Activated T-helper 1 cell treated with anti-CD3 and anti-CD28 coated beads, Interleukin-12 subunit alpha, Interleukin-12 subunit beta, Interleukin-2, Interleukin-4 antibody, amounts not matched to agents 30 ng/mL and 10 ng/mL and 1 ng/mL, durations not matched to agents 14 hours and 24 hours and 36 hours (primary cell): ENCODE data around the gene TNFAIP8L3. TPM values are rescaled to one million over a fixed set of nuclear protein-coding genes. Genes with fewer than 3 reads are reported as not detected.

ENCODE experiments used
- DNase-seq: peaks from one replicate; pipeline ENCODE4 v3.0.0; 2021; ENCODE audit warnings: low spot score
- H3K27ac Mint-ChIP-seq: one replicate; pipeline ENCODE4 v1.8.0; 2021; ENCODE audit warnings: mild to moderate bottlenecking, mixed read lengths
- H3K27me3 Mint-ChIP-seq: one replicate; pipeline ENCODE4 v1.8.0; 2022; ENCODE audit warnings: mild to moderate bottlenecking, moderate library complexity, mixed read lengths; ENCODE audit not compliant: insufficient read depth
- H3K36me3 Mint-ChIP-seq: one replicate; pipeline ENCODE4 v1.8.0; 2021; ENCODE audit warnings: low read depth, mixed read lengths
- H3K4me1 Mint-ChIP-seq: one replicate; pipeline ENCODE4 v1.8.0; 2021; ENCODE audit warnings: low read depth, mixed read lengths
- H3K4me3 Mint-ChIP-seq: one replicate; pipeline ENCODE4 v1.8.0; 2021; ENCODE audit warnings: mild to moderate bottlenecking, moderate library complexity, mixed read lengths
- H3K9me3 Mint-ChIP-seq: one replicate; pipeline ENCODE4 v1.8.0; 2021; ENCODE audit warnings: mixed read lengths
- intact Hi-C: fragments of 100-400 bp; cut with micrococcal nuclease; formaldehyde crosslinking; loops from one replicate; pipeline ENCODE4 v1.15.1; 2024
- total RNA-seq: library from RNA; stranded (reverse); gene quantifications from 2 replicates; pipeline ENCODE4 v1.2.3, GENCODE V29; 2022

The TNFAIP8L3 gene
- total RNA-seq, 1 donor from 2014 or later: 0.49 TPM

- intact Hi-C loops: no loop called here
- H3K36me3 Mint-ChIP-seq: no peaks in the 10 kb centered on the region
- no peaks in the 10 kb centered on the region for H3K9me3 Mint-ChIP-seq
- H3K27me3 Mint-ChIP-seq: no peaks in the 10 kb centered on the region
- H3K4me1 Mint-ChIP-seq: no peaks in the 10 kb centered on the region
- H3K4me3 Mint-ChIP-seq: no peak overlapping the region
- H3K27ac Mint-ChIP-seq: no peak overlapping the region
- no peak for DNase-seq
Measured at GRCh38 chr15:51030649-51031316, 63.9 kb downstream of the TNFAIP8L3 start.

GRCh38 chr15:51025454-51025846, 69.3 kb downstream of the TNFAIP8L3 start:
- H3K27me3 Mint-ChIP-seq: no peaks in the 10 kb centered on the region
- no peak overlapping the region for H3K27ac Mint-ChIP-seq
- intact Hi-C loops: no loop called here
- no peak for DNase-seq
- no peaks in the 10 kb centered on the region for H3K4me1 Mint-ChIP-seq
- no peaks in the 10 kb centered on the region for H3K9me3 Mint-ChIP-seq
- no peaks in the 10 kb centered on the region for H3K36me3 Mint-ChIP-seq
- no peak overlapping the region for H3K4me3 Mint-ChIP-seq

GRCh38 chr15:51024735-51025453, 69.8 kb downstream of the TNFAIP8L3 start:
- Mint-ChIP-seq H3K27me3 (no peaks in the 10 kb centered on the region), H3K4me3 (no peak overlapping the region), H3K36me3 (no peaks in the 10 kb centered on the region), H3K27ac (no peak overlapping the region), H3K4me1 (no peaks in the 10 kb centered on the region), H3K9me3 (no peaks in the 10 kb centered on the region)
- no peak for DNase-seq
- intact Hi-C loops: no loop called here

- H3K27me3 Mint-ChIP-seq: peaks cover 1% of the 10 kb centered on the region
- intact Hi-C loops: no loop called here
Measured at GRCh38 chr15:51023499-51023898, 71.2 kb downstream of the TNFAIP8L3 start.

GRCh38 chr15:51022206-51022605, 72.5 kb downstream of the TNFAIP8L3 start:
- Mint-ChIP-seq H3K9me3 (no peaks in the 10 kb centered on the region), H3K4me3 (no peak overlapping the region), H3K27me3 (peaks cover 3% of the 10 kb centered on the region), H3K36me3 (no peaks in the 10 kb centered on the region), H3K27ac (no peak overlapping the region), H3K4me1 (no peaks in the 10 kb centered on the region)
- intact Hi-C loops: no loop called here
- no peak for DNase-seq

More at GRCh38 chr15:51023499-51023898, 71.2 kb downstream of the TNFAIP8L3 start:
- Mint-ChIP-seq H3K4me3 (no peak overlapping the region), H3K4me1 (no peaks in the 10 kb centered on the region), H3K27ac (no peak overlapping the region), H3K36me3 (no peaks in the 10 kb centered on the region), H3K9me3 (no peaks in the 10 kb centered on the region)
- no peak for DNase-seq

- no peak for DNase-seq
- Mint-ChIP-seq H3K4me3 (no peak overlapping the region), H3K9me3 (peaks cover 4% of the 10 kb centered on the region), H3K27ac (no peak overlapping the region), H3K27me3 (peaks cover 3% of the 10 kb centered on the region), H3K36me3 (peaks cover 1% of the 10 kb centered on the region), H3K4me1 (no peaks in the 10 kb centered on the region)
- intact Hi-C loops: no loop called here
Measured at GRCh38 chr15:51016615-51017014, 78.1 kb downstream of the TNFAIP8L3 start.

GRCh38 chr15:51011212-51011611, 83.5 kb downstream of the TNFAIP8L3 start:
- no peaks in the 10 kb centered on the region for H3K4me1 Mint-ChIP-seq
- peaks cover 20% of the 10 kb centered on the region for H3K9me3 Mint-ChIP-seq
- no peak for DNase-seq
- H3K27ac Mint-ChIP-seq: no peak overlapping the region
- H3K27me3 Mint-ChIP-seq: no peaks in the 10 kb centered on the region
- H3K36me3 Mint-ChIP-seq: peaks cover 14% of the 10 kb centered on the region
- H3K4me3 Mint-ChIP-seq: no peak overlapping the region
- intact Hi-C loops: no loop called here

- H3K27ac Mint-ChIP-seq: no peak overlapping the region
- H3K4me1 Mint-ChIP-seq: no peaks in the 10 kb centered on the region
- intact Hi-C loops: no loop called here
- peaks cover 17% of the 10 kb centered on the region for H3K36me3 Mint-ChIP-seq
- H3K9me3 Mint-ChIP-seq: peaks cover 16% of the 10 kb centered on the region
- DNase-seq: no peak
- no peak overlapping the region for H3K4me3 Mint-ChIP-seq
- H3K27me3 Mint-ChIP-seq: no peaks in the 10 kb centered on the region
Measured at GRCh38 chr15:51007131-51007666, 87.5 kb downstream of the TNFAIP8L3 start.

Other genes starting within 250 kb of the TNFAIP8L3 start
- gene AP4E1, start 186.2 kb downstream of the TNFAIP8L3 start, total RNA-seq: 15.8 and 17.0 TPM in 2 replicates
- 0.23 and 0.24 TPM in 2 replicates for gene CYP19A1, start 243.7 kb upstream of the TNFAIP8L3 start, total RNA-seq
- 0.15 TPM in 1 of 2 replicates, not detected in the other for gene GLDN, start 246.7 kb upstream of the TNFAIP8L3 start, total RNA-seq